Hematopoietic multipotent progenitor cell treated with erythropoietin and hydrocortisone succinate and interleukin-3 and kit ligand, for 6 days (in vitro differentiated cells): Measurements from ENCODE around the gene CLDN16.

ENCODE experiments used
- DNase-seq: peaks from one replicate; pipeline ENCODE4 v3.0.0-alpha.2; 2015

Gene CLDN16

DNA sequence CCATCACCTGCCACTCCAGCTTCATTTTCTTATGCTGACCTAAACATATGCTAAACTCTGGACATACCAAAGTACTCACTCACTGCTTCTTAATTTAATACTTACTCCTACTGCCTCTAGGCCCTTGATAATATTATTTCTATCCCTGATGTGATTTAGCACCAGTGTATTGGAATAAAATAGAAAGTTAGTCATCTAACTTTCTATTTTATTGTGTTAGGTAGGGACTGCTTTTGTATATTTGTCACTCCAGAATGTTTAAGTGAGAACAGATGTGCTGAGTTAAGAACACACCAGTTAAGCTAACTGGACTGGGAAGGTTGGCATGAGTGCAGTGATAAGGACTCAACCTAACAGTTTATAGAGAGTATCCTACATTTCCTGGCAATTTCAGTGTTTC lies 6.5 kb upstream of the CLDN16 start:
- no peak for DNase-seq

DNA sequence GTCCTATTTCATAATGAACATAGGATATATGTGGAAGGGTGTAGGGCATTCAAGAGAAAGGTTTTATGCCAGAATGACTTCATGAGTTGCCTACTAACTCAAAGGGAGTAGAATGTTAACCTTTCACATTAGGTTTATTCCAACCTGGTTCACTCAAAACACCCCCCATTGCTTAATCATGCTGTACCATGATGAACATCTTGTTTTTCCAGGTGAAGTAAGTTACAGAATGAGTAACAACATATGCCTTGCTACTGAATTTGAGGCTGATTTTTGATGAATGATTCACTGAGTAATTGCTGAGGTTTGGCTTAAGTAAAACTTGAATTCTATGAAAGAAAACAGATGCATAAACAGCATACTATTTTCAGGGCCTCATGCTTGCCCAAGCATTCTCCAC lies 5.9 kb upstream of the CLDN16 start:
- DNase-seq = no peak

DNA sequence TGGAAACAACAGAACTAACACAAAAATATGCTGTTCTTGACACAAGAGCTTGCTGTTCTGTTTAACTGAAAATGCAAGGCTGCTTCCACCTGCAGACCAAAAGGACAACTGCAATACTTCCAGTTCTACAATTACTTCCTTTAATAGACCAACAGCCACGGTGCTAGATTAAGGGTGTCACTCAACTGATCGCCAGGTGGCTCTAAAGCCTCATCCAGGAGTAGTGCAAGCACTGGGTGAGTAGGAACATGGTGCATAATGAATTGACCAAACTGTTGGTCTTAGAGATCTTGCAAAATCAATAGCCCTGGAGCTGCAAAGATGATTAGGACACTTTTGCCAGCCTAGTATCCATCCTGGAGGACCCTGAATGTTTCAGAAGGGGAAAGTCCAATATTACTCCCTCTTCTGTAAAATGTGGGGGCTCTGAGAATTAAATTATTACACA lies 3.6 kb upstream of the CLDN16 start:
- DNase-seq = peak; percentile 76

DNA sequence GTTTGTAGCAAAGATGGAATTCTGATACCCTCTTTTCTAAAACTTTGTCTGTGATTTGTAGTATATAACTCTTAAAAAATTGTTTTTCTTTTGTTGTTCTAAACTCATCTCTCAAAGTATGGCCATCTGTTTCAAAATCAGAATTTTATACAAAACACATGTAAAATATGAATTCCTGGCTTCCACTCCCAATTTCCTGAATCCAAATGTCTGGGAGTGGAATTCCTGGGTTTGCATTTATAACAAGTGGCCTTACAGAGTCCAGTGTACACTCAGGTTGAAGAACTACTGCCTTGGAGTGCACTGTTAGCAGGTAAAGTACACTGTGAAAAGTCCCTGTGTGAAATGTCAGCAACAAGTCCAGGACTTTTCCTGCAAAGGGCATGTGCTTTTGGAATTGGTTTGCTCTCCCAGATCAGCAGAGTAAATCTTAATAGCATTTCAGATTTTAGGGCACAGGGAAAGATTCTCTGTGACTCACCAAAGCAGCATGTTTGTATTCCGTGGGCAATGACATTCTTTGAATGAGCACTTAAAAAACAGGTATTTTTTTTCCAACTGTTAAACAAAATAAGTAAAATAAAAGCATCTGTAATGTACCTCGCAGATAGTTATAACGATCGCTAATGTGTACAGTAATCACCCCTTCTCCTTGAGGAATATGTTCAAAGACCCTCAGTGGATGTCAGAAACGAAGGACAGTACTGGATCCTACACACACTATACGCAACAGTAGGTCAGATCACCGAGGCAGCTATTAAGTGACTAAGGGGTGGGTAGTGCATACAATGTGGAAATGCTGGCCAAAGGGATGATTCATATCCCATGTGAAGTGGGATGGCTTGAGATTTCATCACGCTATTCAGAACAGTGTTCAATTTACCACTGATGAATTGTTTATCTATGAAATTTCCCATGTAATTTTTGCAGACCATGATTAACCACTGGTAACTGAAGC lies 2.0 kb upstream of the CLDN16 start:
- no peak for DNase-seq

DNA sequence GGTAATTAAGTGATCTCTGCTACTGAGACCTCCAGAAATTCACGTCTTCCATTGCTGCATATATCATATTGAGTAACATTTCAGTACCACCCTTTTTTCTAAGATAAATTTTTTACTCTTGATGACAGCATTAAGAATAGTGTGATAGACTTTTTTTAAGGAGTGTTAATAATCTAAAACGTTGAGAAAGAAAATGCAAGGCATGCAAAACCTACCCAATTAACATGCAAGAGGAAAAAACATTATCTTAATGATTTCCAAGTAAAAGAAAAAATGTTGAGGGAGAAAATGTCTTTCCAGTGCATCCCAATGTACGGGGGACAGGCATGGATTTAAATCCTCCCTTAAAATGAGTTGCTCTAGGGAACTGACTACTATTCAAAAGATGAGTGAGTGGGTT lies 740 bp downstream of the CLDN16 start:
- no peak for DNase-seq

DNA sequence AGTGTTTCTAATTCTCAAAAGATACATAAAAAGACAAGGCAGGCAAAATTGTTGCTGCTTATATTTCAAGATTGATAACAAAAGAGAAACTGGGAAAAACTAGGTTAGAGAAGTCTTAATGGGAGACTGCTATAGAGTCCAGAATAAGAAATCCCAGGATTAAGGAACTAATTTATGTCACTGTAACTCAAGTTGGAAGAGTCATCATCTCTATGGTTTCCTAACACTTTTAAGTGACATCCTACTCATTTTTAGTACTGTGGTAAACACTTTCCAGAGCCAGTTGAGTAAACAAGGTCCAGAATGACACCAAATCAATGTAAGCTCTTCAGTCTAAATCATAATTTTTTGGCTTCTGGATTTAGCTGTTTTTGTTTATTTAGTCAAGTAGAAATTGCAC lies 8.0 kb downstream of the CLDN16 start:
- DNase-seq = no peak

DNA sequence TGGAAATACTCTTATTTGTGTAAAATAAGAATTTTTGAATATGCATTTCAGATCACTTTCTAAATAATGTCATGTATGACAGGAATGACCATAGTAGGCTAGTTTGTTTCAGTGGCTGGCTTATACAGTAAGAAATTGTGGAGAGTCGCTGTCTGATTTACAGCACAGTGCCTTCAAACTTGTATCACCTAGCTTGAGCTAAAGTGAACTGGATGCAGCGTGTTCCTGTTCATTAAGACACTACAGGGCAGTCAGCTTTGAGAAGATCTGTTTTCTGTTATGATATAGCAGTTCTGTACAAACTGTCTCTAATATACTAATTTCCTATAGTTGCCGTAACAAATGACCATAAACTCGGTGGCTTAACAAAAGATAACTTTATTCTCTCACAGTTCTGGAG lies 9.9 kb downstream of the CLDN16 start:
- DNase-seq = no peak

DNA sequence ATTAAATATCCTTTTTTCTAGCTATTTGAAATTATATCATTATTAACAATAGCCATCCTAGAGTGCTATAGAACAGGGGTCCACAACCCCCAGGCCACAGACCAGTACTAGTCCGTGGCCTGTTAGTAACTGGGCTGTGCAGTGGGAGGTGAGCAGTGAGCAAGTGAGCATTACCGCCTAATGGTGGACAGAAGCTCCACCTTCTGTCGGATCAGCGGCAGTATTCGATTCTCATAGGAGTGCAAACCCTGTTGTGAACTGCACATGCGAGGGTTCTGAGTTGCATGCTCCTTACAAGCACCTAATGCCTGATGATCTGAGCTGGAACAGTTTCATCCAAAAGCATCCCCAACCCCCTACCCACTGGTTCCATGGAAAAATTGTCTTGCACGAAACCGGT lies 11.7 kb downstream of the CLDN16 start:
- no peak for DNase-seq

DNA sequence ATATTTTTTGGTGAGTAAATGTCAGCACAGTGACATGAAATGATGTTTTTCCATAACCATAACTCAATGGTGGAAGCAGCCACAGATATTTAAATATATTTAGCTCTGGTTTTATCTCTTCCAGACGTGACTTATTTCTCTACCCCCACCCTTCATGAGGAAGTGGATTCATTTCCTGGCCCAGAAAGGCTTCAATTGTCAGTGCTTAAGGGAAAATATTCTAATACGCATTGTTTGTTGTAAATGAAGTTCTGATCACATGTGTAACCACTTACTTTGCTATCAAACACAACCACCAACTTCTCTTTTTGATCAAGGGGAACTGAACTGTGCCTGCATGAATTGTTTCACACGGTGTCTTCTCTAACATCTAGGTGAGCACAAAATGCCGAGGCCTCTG lies 14.0 kb downstream of the CLDN16 start:
- peak; percentile 30 for DNase-seq

DNA sequence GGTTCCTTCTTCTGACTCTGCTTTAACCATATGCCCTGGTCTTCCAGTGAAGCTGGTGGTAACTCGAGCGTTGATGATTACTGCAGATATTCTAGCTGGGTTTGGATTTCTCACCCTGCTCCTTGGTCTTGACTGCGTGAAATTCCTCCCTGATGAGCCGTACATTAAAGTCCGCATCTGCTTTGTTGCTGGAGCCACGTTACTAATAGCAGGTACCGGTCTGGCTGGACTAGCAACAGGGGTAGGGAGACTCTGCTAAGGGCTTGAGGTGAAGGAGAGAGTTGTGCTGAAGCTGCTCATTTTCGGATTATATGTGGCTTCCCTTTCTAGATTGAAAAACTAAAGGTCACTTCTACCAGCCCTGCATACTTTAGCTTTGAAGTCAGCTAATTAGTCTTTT lies 16.8 kb downstream of the CLDN16 start:
- DNase-seq = no peak

DNA sequence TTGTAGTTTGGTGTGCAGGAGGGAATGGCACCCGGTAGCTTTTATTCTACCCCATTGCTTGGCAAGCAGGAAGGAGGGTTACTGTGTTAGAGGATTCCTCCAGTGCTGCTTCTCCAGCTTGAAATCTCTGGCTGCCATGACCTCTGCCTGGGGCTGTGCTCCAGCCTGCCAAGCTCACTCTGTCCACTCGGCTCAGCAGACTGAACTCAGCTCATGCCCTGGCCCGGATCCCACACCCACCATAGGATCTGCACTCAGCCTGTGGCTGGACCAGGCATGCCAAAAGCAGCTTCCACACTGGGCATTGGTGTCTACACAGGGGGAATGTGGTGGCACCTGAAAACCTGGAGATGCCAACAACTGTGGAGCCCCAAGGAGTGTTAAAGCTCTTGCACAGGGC lies 26.3 kb downstream of the CLDN16 start:
- DNase-seq = no peak

DNA sequence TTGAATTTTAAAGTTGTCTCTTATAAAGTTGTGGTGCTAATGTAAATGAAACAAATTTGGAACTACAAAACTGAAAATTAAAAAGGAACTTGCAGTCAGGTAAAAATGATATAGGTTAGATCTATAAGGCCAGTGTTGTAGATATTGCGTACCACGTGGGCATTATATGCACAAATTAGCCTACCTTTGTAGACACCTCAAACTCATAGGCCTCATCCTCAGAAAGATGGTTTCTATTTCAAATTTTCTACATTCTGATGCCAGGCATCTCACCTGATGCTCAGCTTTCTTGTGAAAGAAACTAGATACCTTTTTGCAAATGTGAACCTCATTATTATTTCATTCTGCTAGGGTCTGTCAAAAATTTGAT lies 36.1 kb downstream of the CLDN16 start:
- DNase-seq = no peak

DNA sequence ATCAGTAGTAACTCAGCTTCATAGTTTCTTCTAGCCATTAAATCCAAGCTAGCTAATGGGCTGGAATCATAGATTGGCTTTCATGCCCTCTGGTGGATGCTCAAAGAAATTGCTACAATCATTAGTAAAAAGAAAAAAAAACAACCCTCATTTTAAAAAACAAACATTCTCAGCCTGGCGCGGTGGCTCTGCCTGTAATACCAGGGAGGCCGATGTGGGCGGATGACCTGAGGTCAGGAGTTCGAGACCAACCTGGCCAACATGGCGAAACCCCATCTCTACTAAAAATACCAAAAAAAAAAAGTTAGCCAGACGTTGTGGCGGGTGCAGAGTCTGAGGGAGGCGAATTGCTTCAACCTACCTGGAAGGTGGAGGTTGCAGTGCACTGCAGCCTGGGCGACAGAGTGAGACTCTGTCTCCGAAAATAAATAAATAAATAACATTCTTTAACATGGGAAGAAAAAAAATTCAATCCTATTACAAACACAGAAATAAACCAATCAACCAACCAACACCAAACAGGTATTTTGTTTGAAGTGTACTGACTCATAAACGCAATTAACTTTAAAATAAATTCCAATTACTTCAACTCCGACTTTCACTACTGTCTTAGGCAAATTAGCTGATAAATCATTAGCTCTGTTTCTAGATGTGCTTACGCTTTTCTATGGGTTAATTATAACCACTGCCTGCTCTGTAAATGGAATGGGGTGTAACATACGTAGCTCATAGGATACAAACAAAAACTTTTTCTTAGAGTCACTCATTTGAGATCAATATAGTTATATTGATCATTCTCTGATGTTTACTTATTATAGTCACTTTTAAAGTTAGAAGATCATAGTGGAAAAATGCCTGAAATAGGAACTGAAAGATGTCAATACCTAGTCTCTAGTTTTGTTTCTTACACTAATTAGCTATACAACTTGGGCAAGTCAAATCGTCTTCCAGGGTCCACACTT lies 36.8 kb downstream of the CLDN16 start:
- peak; percentile 85 for DNase-seq

DNA sequence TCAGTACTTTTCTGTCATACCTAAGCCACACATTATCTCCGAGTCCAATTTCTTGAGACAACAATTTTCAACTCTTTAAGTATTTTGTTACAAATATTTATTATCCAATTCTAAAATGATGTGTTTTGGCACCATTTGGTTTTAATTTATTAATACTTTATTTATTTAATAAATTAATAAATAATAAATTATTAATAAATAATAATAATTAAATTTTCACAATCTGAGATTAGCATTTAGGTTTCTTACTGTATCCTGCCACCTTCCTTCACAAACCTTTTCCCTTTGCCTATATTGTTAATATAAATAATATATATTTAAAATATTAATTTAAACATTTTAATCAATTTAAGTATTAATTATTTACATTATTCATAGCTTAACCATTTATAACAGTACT lies 37.9 kb downstream of the CLDN16 start:
- DNase-seq = no peak

DNA sequence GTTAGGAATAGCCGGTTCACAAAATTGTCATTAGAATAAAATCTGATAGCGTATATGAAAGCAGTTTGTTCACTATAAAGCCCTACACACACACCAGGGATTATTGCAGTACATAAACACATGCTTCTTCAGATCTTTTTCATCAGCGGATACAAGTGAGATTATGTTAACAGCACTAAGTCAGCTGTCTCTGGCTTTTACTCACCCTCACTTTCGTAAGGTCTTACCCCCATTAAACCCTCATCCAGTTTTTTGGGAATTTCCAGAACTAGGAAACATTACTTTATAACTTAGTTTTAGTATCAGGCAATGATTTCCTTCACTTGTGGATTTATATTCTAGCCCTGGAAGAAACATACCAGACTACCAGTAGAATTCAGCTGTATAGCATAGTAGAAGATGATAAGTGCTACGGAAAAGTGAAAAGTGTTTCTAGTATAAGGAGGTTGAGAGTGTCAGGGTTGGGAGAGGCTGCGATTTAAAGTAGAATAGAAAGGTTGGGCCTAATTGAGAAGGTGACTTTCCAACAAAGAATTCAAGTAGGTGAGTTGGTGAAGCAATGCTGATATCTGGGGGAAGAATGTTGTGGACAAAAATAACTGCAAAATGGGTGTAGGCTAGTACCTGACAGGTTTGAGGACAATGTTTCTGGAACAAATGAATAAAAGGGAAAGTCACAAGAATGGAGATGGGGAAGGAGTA lies 39.0 kb downstream of the CLDN16 start:
- no peak for DNase-seq

DNA sequence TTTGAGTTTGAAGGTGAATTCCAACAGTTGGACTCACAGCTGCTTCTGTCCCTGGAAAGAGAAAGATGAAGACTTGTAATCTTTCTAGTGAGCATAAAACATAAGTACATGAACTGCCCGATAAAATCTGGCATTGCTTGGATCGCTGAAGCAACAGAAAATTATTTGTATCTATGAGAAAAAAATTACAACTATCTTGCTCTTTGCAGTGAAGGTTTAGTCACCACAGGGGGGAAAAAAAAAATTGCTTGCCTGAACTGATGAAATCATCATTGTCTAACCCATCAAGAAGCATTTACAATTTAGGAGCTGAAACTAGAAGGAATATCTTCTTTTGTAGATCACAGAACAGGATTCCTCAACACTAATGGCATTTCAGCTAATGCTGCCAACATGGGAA lies 41.7 kb downstream of the CLDN16 start:
- DNase-seq = no peak

DNA sequence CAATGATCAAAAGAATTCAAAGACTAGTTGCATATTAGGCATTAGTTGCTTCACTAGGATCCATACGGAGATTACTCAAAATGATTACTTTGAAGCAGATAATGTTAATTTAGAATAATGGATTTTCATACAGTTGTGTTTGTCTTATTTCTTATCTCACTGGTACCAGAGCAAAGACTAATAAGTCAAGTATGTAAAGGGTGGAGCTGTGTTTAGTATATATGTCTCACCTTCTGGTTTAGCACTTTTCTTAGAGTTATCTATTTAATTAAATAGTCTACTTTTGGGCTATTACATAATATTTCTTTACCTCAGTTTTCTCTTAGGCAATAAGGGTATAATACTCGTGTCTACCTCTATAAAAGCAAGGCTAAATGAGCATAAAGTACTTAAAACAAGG lies 42.9 kb downstream of the CLDN16 start:
- no peak for DNase-seq

DNA sequence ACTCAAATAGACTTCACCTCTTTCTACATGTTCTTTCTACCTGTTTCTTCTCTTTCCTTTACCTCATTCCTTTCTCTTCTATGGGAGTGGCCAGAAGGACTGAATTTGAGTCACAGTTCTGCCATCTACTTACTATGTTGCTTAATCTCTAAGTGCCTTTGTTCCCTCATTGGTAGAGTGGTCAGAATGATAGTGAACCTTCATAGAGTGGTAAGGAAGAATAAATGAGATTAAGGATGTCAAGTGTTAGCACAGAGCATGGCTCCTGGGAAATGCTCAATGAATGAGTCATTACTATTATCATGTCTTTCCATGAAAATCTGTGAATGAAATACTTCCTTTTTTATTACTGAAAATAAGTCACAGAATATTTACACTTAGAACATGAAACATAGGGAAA lies 44.3 kb downstream of the CLDN16 start:
- DNase-seq = no peak

DNA sequence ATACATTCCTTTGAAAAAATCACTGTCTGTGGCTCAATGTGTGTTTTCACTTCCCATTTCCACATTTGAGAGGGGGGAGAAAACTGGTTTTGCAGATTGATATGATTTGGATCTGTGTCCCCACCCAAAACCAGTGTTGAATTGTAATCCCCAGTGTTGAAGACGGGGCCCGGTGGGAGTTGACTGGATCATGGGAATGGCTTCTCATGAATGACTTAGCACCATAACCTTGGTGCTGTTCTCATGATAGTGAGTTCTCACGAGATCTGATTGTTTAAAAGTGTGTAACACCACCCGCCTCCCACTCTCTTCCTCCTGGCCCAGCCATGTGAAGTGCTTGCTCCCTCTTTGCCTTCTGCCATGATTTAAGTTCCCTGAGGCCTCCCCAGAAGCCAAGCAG lies 45.7 kb downstream of the CLDN16 start:
- DNase-seq = no peak

DNA sequence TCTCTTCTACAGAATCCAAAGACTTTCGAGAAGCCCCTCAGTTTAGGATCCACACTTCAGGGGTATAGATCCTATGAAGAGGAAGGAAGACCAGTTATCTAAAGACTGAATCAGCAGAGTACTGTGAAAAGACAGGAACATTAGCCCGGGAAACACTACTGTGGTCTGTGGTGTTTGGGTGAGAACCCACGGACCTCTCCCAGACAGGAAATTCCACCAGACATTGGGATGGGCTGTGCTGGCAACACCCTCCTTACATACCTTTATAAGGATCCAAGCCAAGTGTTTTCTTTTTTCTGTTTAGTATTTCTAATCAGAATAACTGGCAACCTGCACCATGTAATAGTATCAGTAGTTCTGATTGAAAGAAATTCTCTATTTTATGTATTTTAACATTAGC lies 47.7 kb downstream of the CLDN16 start:
- no peak for DNase-seq

DNA sequence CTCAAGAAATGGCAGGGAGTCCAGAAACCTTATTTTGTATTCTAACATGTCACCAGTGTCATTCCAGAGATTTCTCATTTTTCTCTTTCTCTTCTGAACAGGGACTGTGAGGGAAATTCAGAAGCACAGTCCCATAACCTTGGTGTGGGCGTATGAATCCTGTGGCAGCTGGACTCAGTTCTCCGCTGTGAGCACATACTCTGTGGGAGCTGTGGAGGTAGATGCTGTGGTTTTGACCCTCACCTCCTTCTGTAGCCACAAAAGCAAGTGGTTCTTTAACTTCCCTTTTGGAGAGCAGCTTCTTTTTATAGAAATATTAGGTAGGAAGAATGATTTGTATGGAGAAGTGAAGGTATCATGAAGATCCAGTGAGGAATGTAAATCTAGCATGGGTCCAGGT lies 48.4 kb downstream of the CLDN16 start:
- peak; percentile 16 for DNase-seq

DNA sequence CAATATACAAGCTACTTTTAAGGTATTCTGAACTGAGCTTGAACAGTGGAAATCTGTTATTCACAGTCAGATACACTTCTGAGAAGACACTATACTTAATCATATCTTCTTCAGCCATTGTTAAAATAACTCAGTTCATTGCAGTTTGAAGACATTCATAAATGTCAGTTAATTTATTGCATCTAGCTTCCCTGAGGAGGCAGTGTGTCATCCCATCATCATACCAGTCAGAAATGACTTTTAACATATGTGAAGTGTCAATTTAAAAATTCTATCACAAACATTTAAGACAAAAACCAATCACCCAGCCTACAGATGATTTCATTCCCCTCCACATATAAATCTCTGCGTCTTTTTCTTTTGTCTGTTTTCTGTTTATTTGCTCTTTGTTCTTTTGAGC lies 54.3 kb downstream of the CLDN16 start:
- no peak for DNase-seq

DNA sequence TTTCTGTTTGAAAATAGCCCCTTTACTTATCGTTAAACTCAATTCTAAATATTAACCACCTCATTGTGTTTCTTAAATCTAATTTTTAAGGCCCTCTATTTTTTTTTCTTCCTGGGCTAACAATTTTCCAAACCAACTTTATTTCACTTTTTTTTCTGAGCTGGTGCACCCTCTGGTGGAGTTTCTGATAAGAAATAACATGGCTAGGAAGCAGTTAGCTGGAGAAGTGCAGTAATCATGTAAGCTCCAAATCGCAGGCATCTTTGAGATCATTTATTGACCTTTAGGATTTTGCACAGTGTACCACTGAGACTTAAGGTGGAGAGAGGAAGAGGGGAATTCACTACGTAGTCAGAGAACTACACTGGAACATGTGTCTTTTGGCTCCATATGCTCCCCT lies 55.3 kb downstream of the CLDN16 start:
- peak; percentile 11 for DNase-seq
